GM18505 (cell line): Measurements from ENCODE around the gene SLC41A1.

Source experiments
- ATAC-seq: cut with Tn5 transposase; IDR thresholded peaks from one replicate; pipeline ENCODE4 v1.9.1; 2021; ENCODE audit not compliant: unreplicated experiment
- POLR2A ChIP-seq: IDR thresholded peaks from 4 replicates; pipeline ENCODE4 v1.6.1; 2011; ENCODE audit warnings: borderline replicate concordance; ENCODE audit not compliant: insufficient read depth, insufficient read length; ENCODE audit errors: extremely low read depth

Gene SLC41A1

GRCh38 chr1:205769641-205770365 lies 43.2 kb downstream of the SLC41A1 start:
- no peak for TF ChIP-seq POLR2A
- ATAC-seq: no peak

- ATAC-seq: no peak
- TF ChIP-seq POLR2A: no peak
Observed at GRCh38 chr1:205767248-205767647, 45.8 kb downstream of the SLC41A1 start.

- no peak for TF ChIP-seq POLR2A
- ATAC-seq: no peak
Observed at GRCh38 chr1:205766570-205766969, 46.4 kb downstream of the SLC41A1 start.

GRCh38 chr1:205766038-205766437 lies 47.0 kb downstream of the SLC41A1 start:
- TF ChIP-seq POLR2A: no peak
- ATAC-seq: no peak

GRCh38 chr1:205764578-205764977 lies 48.4 kb downstream of the SLC41A1 start:
- TF ChIP-seq POLR2A: no peak
- ATAC-seq: no peak

GRCh38 chr1:205763980-205764379 lies 49.0 kb downstream of the SLC41A1 start:
- no peak for TF ChIP-seq POLR2A
- no peak for ATAC-seq

GRCh38 chr1:205760606-205761005 lies 52.4 kb downstream of the SLC41A1 start:
- no peak for ATAC-seq
- TF ChIP-seq POLR2A: no peak

- no peak for ATAC-seq
- TF ChIP-seq POLR2A: no peak
Observed at GRCh38 chr1:205756552-205756951, 56.4 kb downstream of the SLC41A1 start.

GRCh38 chr1:205754857-205755256 lies 58.1 kb downstream of the SLC41A1 start:
- ATAC-seq: no peak
- TF ChIP-seq POLR2A: no peak

- TF ChIP-seq POLR2A: no peak
- no peak for ATAC-seq
Observed at GRCh38 chr1:205751036-205751651, 61.9 kb downstream of the SLC41A1 start.

GRCh38 chr1:205750138-205751035 lies 62.6 kb downstream of the SLC41A1 start, which contains the start of gene NUCKS1:
Gene NUCKS1, minus strand, starts transcription at chr1:205750182. Its CDS starts 209 bp downstream, at chr1:205749973.
- peak; percentile 57 for TF ChIP-seq POLR2A
- ATAC-seq: peak; percentile 73

GRCh38 chr1:205749234-205750137 lies 63.5 kb downstream of the SLC41A1 start:
- TF ChIP-seq POLR2A: peak; percentile 59
- peak; percentile 81 for ATAC-seq

GRCh38 chr1:205748403-205749233 lies 64.4 kb downstream of the SLC41A1 start:
- no peak for TF ChIP-seq POLR2A

More at GRCh38 chr1:205748403-205749233, 64.4 kb downstream of the SLC41A1 start:
- peak; percentile 16 for ATAC-seq
